MM.1S (cell line): ENCODE results near the gene TRMT13.
"Not testable (repeated sequence)": the region's sequence is repeated elsewhere in the genome, so short reads cannot be mapped to it uniquely, and the experiment has no call there.

Experiments used
- DNase-seq: peaks from one replicate; pipeline ENCODE4 v3.0.0-alpha.2; 2015
- H2AFZ ChIP-seq: fragments of 300-600 bp; sonication (generic); 2 replicates; pipeline ENCODE4 v1.6.0; 2016; ENCODE audit warnings: antibody characterized with exemption, low read length
- H3F3A ChIP-seq: fragments of 300-600 bp; sonication (generic); 2 replicates; pipeline ENCODE4 v1.6.1; 2016; ENCODE audit warnings: mild to moderate bottlenecking, antibody characterized with exemption, low read length, moderate library complexity, mixed read lengths; ENCODE audit not compliant: insufficient read depth
- H3K27ac ChIP-seq: fragments of 300-600 bp; sonication (generic); 2 replicates; pipeline ENCODE4 v1.5.1; 2016; ENCODE audit warnings: mild to moderate bottlenecking, low read length
- H3K27me3 ChIP-seq: fragments of 300-600 bp; sonication (generic); replicated peaks from 2 replicates; pipeline ENCODE4 v1.6.0; 2016; ENCODE audit warnings: low read length; ENCODE audit not compliant: insufficient read depth
- H3K36me3 ChIP-seq: fragments of 300-600 bp; sonication (generic); replicated peaks from 2 replicates; pipeline ENCODE4 v1.6.1; 2016; ENCODE audit warnings: mild to moderate bottlenecking, low read length, mixed read lengths; ENCODE audit not compliant: insufficient read depth
- H3K4me1 ChIP-seq: fragments of 300-600 bp; sonication (generic); 2 replicates; pipeline ENCODE4 v1.6.1; 2016; ENCODE audit warnings: low read length, mixed read lengths
- H3K4me2 ChIP-seq: fragments of 300-600 bp; sonication (generic); 2 replicates; pipeline ENCODE4 v1.6.0; 2016; ENCODE audit warnings: low read depth, low read length
- H3K4me3 ChIP-seq: fragments of 300-600 bp; sonication (generic); 2 replicates; pipeline ENCODE4 v1.5.1; 2016; ENCODE audit warnings: low read length, mixed read lengths
- H3K79me2 ChIP-seq: fragments of 300-600 bp; sonication (generic); 2 replicates; pipeline ENCODE4 v1.6.1; 2016; ENCODE audit warnings: mixed run types, low read length, mixed read lengths
- H3K9ac ChIP-seq: fragments of 300-600 bp; sonication (generic); 2 replicates; pipeline ENCODE4 v1.6.1; 2016; ENCODE audit warnings: low read length, mixed read lengths
- H3K9me2 ChIP-seq: fragments of 300-600 bp; sonication (generic); replicated peaks from 2 replicates; pipeline ENCODE4 v1.6.1; 2016; ENCODE audit warnings: mild to moderate bottlenecking, low read length, mixed read lengths; ENCODE audit not compliant: insufficient read depth
- H3K9me3 ChIP-seq: fragments of 300-600 bp; sonication (generic); replicated peaks from 2 replicates; pipeline ENCODE4 v1.6.1; 2016; ENCODE audit warnings: mild to moderate bottlenecking, low read length, mixed read lengths; ENCODE audit not compliant: insufficient read depth
- H4K20me1 ChIP-seq: fragments of 300-600 bp; sonication (generic); 2 replicates; pipeline ENCODE4 v1.6.1; 2016; ENCODE audit warnings: mild to moderate bottlenecking, low read length, moderate library complexity, mixed read lengths; ENCODE audit not compliant: insufficient read depth
- EZH2 ChIP-seq: fragments of 300-600 bp; sonication (generic); optimal IDR thresholded peaks from 2 replicates; pipeline ENCODE3; 2017; ENCODE audit warnings: low read depth, mild to moderate bottlenecking, antibody characterized with exemption, low read length, mixed read lengths
- EZH2phosphoT487 ChIP-seq: fragments of 300-600 bp; sonication (generic); IDR thresholded peaks from 2 replicates; pipeline ENCODE4 v1.6.1; 2018; ENCODE audit warnings: antibody characterized with exemption, low read length
- TF ChIP-seq, protein P1 (sequence below): fragments of 300-600 bp; sonication (generic); IDR thresholded peaks from 2 replicates; pipeline ENCODE4 v1.5.1; 2016; ENCODE audit warnings: antibody characterized with exemption, low read length, mixed read lengths

Gene TRMT13

DNA sequence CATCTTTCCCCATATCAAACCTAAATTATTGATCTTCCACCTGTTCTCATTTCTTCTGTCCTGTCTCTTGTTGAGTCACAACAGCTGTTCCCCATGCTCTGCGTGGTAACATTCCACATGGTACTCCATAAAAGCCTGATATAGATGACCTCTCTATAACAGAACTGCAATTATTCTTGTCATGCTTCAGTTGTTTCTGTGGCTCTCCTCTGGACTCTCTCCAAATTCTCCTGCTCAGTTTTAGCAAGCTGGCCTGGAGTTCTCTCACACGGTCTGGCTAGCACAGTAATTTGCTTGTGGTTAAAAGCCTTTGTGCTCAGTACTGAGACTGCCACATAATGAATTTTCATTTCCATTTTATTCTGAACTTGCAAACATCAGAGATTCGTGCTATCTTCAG is 55.7 kb downstream of the TRMT13 start:
- no peak overlapping the region for H3K4me2 ChIP-seq
- no peak overlapping the region for H3K9ac ChIP-seq
- no peak overlapping the region for H3K4me3 ChIP-seq
- no peaks in the 10 kb centered on the region for H3K9me2 ChIP-seq
- no peak overlapping the region for H2AFZ ChIP-seq
- no peaks in the 10 kb centered on the region for H3K27me3 ChIP-seq
- no peaks in the 10 kb centered on the region for H3F3A ChIP-seq
- no peaks in the 10 kb centered on the region for H3K4me1 ChIP-seq
- TF ChIP-seq, protein P1, sequence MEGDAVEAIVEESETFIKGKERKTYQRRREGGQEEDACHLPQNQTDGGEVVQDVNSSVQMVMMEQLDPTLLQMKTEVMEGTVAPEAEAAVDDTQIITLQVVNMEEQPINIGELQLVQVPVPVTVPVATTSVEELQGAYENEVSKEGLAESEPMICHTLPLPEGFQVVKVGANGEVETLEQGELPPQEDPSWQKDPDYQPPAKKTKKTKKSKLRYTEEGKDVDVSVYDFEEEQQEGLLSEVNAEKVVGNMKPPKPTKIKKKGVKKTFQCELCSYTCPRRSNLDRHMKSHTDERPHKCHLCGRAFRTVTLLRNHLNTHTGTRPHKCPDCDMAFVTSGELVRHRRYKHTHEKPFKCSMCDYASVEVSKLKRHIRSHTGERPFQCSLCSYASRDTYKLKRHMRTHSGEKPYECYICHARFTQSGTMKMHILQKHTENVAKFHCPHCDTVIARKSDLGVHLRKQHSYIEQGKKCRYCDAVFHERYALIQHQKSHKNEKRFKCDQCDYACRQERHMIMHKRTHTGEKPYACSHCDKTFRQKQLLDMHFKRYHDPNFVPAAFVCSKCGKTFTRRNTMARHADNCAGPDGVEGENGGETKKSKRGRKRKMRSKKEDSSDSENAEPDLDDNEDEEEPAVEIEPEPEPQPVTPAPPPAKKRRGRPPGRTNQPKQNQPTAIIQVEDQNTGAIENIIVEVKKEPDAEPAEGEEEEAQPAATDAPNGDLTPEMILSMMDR: no peak
- no peak for TF ChIP-seq EZH2
- TF ChIP-seq EZH2phosphoT487: no peak
- H3K27ac ChIP-seq: no peak overlapping the region
- no peaks in the 10 kb centered on the region for H3K9me3 ChIP-seq
- no peaks in the 10 kb centered on the region for H3K36me3 ChIP-seq
- DNase-seq: peak; percentile 8
- H3K79me2 ChIP-seq: no peaks in the 10 kb centered on the region
- H4K20me1 ChIP-seq: no peaks in the 10 kb centered on the region

- Histone ChIP-seq H3K9ac (no peak overlapping the region), H3K4me1 (no peaks in the 10 kb centered on the region), H2AFZ (no peak overlapping the region), H3F3A (no peaks in the 10 kb centered on the region), H3K4me2 (no peak overlapping the region), H3K79me2 (no peaks in the 10 kb centered on the region), H3K9me2 (no peaks in the 10 kb centered on the region), H4K20me1 (no peaks in the 10 kb centered on the region), H3K27me3 (no peaks in the 10 kb centered on the region), H3K4me3 (no peak overlapping the region), H3K27ac (no peak overlapping the region), H3K36me3 (no peaks in the 10 kb centered on the region), H3K9me3 (no peaks in the 10 kb centered on the region)
- TF ChIP-seq EZH2phosphoT487 (no peak), EZH2 (no peak)
- TF ChIP-seq, protein P1: no peak
- DNase-seq: no peak
Observed at GRCh38 chr1:100198596-100198995, 65.6 kb downstream of the TRMT13 start.

GRCh38 chr1:100200060-100200459 is 67.1 kb downstream of the TRMT13 start:
- not testable (repeated sequence) for H3K79me2 ChIP-seq, H3K27ac ChIP-seq, H3K9me2 ChIP-seq, H3K9ac ChIP-seq, H2AFZ ChIP-seq, DNase-seq, H3F3A ChIP-seq, H3K36me3 ChIP-seq, H3K27me3 ChIP-seq, H3K4me1 ChIP-seq, H4K20me1 ChIP-seq, H3K9me3 ChIP-seq, H3K4me3 ChIP-seq, H3K4me2 ChIP-seq
